Measurements from ENCODE around the gene GDF10. TPM values are rescaled to one million over a fixed set of nuclear protein-coding genes. Genes with fewer than 3 reads are reported as not detected.

Gene GDF10
- total RNA-seq, 1 donor from 2014 or later: not detected

- no peak for DNase-seq (ENCODE audit: extremely low read depth, low read depth, low spot score)
Measured at GRCh38 chr10:47332371-47332770, 32.4 kb downstream of the GDF10 start.

GRCh38 chr10:47332946-47333345 lies 32.9 kb downstream of the GDF10 start:
- no peak for DNase-seq (ENCODE audit: extremely low read depth, low read depth, low spot score)

- DNase-seq (ENCODE audit: extremely low read depth, low read depth, low spot score): no peak
Measured at GRCh38 chr10:47333532-47333931, 33.5 kb downstream of the GDF10 start.

- no peak for DNase-seq (ENCODE audit: extremely low read depth, low read depth, low spot score)
Measured at GRCh38 chr10:47334466-47335295, 34.7 kb downstream of the GDF10 start.

GRCh38 chr10:47335906-47336305 lies 35.9 kb downstream of the GDF10 start:
- no peak for DNase-seq (ENCODE audit: extremely low read depth, low read depth, low spot score)

- no peak for DNase-seq (ENCODE audit: extremely low read depth, low read depth, low spot score)
Measured at GRCh38 chr10:47336387-47337134, 36.6 kb downstream of the GDF10 start.

GRCh38 chr10:47337310-47337709 lies 37.3 kb downstream of the GDF10 start:
- no peak for DNase-seq (ENCODE audit: extremely low read depth, low read depth, low spot score)

- DNase-seq (ENCODE audit: extremely low read depth, low read depth, low spot score): no peak
Measured at GRCh38 chr10:47339186-47339735, 39.3 kb downstream of the GDF10 start.

- no peak for DNase-seq (ENCODE audit: extremely low read depth, low read depth, low spot score)
Measured at GRCh38 chr10:47339759-47340607, 40.0 kb downstream of the GDF10 start.

- peak; percentile 22 for DNase-seq (ENCODE audit: extremely low read depth, low read depth, low spot score)
Measured at GRCh38 chr10:47340608-47341170, 40.7 kb downstream of the GDF10 start.

- DNase-seq (ENCODE audit: extremely low read depth, low read depth, low spot score): no peak
Measured at GRCh38 chr10:47344996-47345870, 45.2 kb downstream of the GDF10 start.

GRCh38 chr10:47346581-47347302 lies 46.7 kb downstream of the GDF10 start:
- no peak for DNase-seq (ENCODE audit: extremely low read depth, low read depth, low spot score)

GRCh38 chr10:47347303-47347675 lies 47.3 kb downstream of the GDF10 start:
- DNase-seq (ENCODE audit: extremely low read depth, low read depth, low spot score): no peak

GRCh38 chr10:47348138-47348651 lies 48.2 kb downstream of the GDF10 start, which contains the start of gene RBP3:
Gene RBP3 (plus strand): TSS chr10:47348363. CDS start chr10:47348485, 122 bp downstream.
- DNase-seq (ENCODE audit: extremely low read depth, low read depth, low spot score): no peak

GRCh38 chr10:47348661-47349470 lies 48.9 kb downstream of the GDF10 start:
- no peak for DNase-seq (ENCODE audit: extremely low read depth, low read depth, low spot score)

GRCh38 chr10:47349516-47349915 lies 49.5 kb downstream of the GDF10 start:
- DNase-seq (ENCODE audit: extremely low read depth, low read depth, low spot score): no peak

- no peak for DNase-seq (ENCODE audit: extremely low read depth, low read depth, low spot score)
Measured at GRCh38 chr10:47349941-47350371, 50.0 kb downstream of the GDF10 start.

Data from glomerular endothelial cell (primary cell).